ENCODE results near the gene P2RX4.
A peak's percentile ranks its signal among the peaks of the same experiment; 100 is the strongest.
"Not testable (repeated sequence)": the region's sequence is repeated elsewhere in the genome, so short reads cannot be mapped to it uniquely, and the experiment has no call there.

The P2RX4 gene

DNA sequence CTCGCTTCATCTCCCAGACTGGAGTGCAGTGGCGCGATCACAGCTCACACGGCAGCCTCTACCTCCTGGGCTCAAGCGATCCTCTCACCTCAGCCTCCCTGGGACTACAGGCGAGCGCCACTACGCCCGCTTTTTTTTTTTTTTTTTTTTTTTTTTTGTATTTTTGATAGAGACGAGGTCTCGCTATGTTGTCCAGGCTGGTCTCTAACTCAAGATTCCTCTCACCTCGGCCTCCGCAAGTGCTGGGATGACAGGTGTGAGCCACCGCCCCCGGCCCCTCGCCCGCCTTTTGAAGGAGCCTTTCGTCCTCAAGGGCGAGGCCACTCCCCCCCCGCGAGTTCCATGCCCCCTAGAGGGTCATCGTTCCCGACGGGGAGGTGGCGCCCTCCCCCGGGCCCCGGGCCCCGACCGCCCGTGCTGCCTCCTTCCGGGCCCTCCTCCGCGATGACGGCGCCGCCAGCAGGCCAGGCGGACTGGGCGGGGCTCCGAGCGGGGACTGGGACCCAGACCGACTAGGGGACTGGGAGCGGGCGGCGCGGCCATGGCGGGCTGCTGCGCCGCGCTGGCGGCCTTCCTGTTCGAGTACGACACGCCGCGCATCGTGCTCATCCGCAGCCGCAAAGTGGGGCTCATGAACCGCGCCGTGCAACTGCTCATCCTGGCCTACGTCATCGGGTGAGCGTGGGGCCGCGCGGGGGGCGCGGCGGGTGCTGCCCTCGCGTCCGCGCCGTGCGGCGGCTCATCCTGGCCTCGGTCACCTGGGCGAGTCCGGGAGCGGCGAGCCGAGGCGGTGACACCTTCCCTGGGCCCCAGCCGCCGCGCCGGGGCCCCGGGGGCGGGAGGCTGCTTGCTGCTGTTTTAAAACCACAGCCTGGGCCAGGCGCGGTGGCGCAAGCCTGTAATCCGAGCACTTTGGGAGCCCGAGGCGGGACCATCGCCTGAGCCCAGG, at the start of gene P2RX4:
P2RX4 (plus strand) TSS at position 506 of the 949 bp plus-strand sequence; CDS start at position 542, 36 bp downstream.
- DNase-seq = peak; percentile 72

DNA sequence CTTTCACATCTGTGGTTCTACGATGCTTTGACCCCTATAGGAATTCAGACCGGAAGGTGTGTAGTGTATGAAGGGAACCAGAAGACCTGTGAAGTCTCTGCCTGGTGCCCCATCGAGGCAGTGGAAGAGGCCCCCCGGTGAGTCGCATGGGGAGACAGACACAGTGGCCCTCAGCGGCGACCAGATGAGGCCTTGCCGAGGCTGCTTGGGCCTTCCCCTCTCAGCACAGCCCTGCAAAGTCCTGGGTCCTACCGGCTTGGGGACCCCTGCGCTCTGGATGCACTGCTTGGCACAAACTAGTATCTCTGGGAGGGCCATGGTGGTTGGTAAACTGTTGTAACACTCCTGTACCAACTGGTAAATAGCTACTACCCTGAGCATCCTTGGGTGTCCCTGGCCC, 47.5 kb upstream of the P2RX4 start:
- DNase-seq = no peak

- no peak for DNase-seq
Measured at GRCh38 chr12:121162985-121163384, 46.9 kb upstream of the P2RX4 start.

GRCh38 chr12:121164839-121165238, 45.1 kb upstream of the P2RX4 start:
- not testable (repeated sequence) for DNase-seq

DNA sequence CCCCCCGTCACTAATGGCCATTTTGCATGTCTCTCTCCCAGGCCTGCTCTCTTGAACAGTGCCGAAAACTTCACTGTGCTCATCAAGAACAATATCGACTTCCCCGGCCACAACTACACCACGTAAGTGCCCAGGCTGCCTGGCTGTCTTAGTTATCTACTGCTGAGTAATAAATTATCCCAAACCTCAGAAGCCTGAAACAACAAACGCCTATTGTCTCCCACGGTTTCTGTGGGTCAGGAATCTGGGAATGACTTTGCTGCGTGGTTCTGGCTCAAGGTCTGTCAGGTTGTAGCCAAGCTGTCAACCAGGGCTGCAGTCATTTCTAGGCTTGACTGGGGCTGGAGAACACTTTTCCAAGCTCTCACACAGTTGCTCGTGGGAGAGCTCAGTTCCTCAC, 44.6 kb upstream of the P2RX4 start:
- no peak for DNase-seq

DNA sequence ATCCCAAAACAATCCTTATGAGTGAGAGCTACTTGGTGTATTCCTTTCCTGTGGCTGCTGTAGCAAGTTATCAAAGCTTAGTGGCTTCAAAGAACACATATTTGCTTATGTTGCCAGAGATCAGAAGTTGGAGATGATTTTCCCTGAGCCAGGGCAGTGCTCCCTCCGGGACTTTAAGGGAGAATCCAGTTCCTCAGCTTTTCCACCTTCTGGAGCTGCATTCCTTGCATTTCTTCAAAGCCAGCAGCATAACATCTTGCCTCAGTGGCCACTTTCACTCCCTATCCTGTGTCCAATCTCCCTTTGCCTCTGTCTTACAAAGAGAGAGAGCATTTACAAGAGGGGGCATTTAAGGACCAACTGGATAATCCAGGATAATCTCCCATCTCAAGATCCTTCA, 43.6 kb upstream of the P2RX4 start:
- DNase-seq = no peak

DNA sequence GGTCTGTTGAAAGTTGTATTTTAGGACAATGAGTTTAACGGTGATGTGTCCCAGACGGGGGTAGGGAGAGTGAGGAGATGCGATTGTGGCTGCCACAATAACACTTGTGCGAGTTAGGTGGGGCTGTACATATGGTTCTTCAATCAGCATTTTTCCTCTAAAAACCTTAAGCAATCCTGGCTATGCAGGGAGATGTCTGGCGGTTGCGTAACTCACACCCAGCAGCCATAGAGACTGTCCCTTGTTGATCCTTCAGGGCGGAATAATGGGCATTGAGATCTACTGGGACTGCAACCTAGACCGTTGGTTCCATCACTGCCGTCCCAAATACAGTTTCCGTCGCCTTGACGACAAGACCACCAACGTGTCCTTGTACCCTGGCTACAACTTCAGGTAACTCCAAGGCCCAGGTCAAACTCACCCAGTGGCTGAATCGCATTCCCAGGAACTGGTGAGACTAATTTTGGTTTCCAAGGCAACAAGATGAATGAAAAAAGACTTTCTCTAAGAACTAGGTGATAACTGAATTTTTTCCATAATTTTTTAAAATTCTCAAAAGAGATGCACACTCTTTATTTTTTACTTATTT, 42.6 kb upstream of the P2RX4 start:
- DNase-seq = no peak

- DNase-seq = no peak
Measured at GRCh38 chr12:121167951-121168350, 42.0 kb upstream of the P2RX4 start.

DNA sequence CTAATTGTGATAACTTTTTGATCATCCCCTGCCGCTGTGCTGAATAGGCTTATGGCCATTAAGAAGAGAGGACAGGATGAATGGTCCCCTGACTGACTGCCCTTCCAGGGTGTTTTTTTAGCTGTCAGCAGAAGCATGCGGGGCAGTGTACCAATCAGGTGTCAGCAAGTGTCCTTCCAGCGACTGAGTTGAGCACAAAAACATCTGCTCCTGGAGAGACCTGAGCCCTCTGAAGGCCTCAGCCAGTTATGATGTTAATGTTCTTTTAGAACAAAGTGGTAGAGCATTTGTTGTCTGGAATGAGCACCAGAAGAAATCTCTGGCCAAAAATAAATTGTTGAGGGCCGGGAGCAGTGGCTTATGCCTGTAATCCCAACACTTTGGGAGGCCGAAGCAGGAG, 39.8 kb upstream of the P2RX4 start:
- no peak for DNase-seq

DNA sequence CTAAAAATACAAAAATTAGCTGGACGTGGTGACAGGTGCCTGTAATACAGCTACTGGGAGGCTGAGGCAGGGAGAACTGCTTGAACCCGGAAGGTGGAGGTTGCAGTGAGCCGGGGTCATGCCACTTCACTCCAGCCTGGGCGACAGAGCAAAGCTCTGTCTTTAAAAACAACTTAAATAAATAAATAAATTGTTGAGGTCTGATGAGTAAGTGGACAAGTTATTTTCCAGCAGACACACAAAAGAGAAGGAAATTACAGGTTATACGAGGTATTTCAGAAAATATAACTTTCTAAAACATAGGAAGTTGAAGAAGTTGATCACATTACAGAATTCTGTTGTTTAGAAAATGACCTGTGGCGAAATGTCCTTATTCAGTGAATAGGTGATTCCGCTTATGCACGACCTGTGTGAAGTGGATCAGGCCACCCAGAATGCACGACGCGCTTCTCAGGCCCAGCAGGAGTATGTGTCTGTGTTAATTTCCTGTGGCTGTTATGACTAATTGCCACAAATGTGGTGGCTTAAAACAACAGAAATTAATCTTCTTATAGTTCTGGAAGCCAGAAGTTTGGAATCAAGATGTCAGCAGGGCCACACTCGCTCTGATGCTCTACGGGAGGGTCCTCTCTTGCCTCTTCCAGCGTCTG, 39.2 kb upstream of the P2RX4 start:
- DNase-seq = no peak

DNA sequence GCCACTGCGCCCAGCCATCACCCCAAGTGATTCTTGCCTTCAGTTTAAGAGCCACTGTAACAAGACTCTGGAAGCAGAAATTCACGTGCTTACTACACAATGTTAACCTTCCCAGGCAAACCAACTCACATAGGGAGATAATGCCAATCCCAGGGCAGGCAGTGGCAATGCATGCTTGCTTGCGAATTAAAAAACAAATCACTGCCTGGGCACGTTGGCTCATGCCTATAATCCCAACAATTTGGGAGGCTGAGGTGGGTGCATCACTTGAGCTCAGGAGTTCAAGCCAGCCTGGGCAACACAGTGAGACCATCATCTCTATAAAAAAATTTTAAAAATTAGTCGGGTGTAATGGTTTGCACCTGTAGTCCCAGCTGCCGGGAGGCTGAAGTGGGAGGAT, 37.8 kb upstream of the P2RX4 start:
- no peak for DNase-seq

- DNase-seq = no peak
Measured at GRCh38 chr12:121175383-121176119, 34.4 kb upstream of the P2RX4 start.

- no peak for DNase-seq
Measured at GRCh38 chr12:121176826-121177529, 33.0 kb upstream of the P2RX4 start.

- no peak for DNase-seq
Measured at GRCh38 chr12:121181181-121181580, 28.7 kb upstream of the P2RX4 start.

GRCh38 chr12:121182222-121182893, 27.6 kb upstream of the P2RX4 start:
- no peak for DNase-seq

- peak; percentile 82 for DNase-seq
Measured at GRCh38 chr12:121184425-121184824, 25.5 kb upstream of the P2RX4 start.

GRCh38 chr12:121184984-121185889, 24.7 kb upstream of the P2RX4 start:
- no peak for DNase-seq

- DNase-seq = no peak
Measured at GRCh38 chr12:121186826-121187225, 23.1 kb upstream of the P2RX4 start.

GRCh38 chr12:121187501-121187900, 22.4 kb upstream of the P2RX4 start:
- no peak for DNase-seq

GRCh38 chr12:121188227-121188626, 21.7 kb upstream of the P2RX4 start:
- DNase-seq = no peak

DNA sequence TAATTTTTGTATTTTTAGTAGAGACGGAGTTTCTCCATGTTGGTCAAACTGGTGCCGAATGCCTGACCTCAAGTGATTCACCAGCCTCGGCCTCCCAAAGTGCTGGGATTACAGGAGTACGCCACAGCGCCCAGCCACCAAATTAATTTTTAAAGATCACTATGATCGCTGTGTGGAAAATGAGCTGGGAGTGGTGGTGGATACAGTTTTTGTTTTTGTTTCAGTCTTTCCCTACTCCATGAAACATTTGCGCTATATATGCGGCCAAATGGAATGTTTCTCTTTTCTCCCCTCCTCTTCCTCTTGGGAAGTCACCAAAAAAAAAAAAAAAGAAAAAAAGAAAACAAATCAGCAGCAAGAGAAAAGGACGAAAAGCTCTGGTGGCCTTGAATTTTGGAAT, 20.8 kb upstream of the P2RX4 start:
- no peak for DNase-seq

Measured in NCI-H1105 treated with DMSO at 0.1 percent for 48 hours (cell line).